Nephron (organoid): ENCODE data around the gene GALNT12.
A peak's percentile ranks its signal among the peaks of the same experiment; 100 is the strongest.

Experiments
- H3K27ac Mint-ChIP-seq, 3 experiments: 2 replicates each; pipeline ENCODE4 v1.8.0; 2020; ENCODE audit warnings: mixed read lengths in 3 of 3, mild to moderate bottlenecking in 2 of 3, moderate library complexity in 1 of 3
- H3K27me3 Mint-ChIP-seq: 2 replicates; pipeline ENCODE4 v1.8.0; 2021; ENCODE audit warnings: low read depth, mild to moderate bottlenecking, moderate library complexity, mixed read lengths
- H3K36me3 Mint-ChIP-seq: 2 replicates; pipeline ENCODE4 v1.8.0; 2020; ENCODE audit warnings: low read depth, mixed read lengths
- H3K4me1 Mint-ChIP-seq: 2 replicates; pipeline ENCODE4 v1.8.0; 2020; ENCODE audit warnings: mixed read lengths
- H3K4me3 Mint-ChIP-seq, 3 experiments: 2 replicates each; pipeline ENCODE4 v1.8.0; 2020; ENCODE audit warnings: mild to moderate bottlenecking in 3 of 3, mixed read lengths in 3 of 3, moderate library complexity in 2 of 3
- H3K9me3 Mint-ChIP-seq: 2 replicates; pipeline ENCODE4 v1.8.0; 2020; ENCODE audit warnings: mixed read lengths
- TF ChIP-seq, protein P1 (sequence below), 3 experiments: fragments of 200-600 bp; sonication (generic); IDR thresholded peaks; one replicate each; pipeline ENCODE4 v1.5.0; 2021; ENCODE audit warnings: antibody characterized with exemption in 3 of 3; ENCODE audit not compliant: unreplicated experiment in 3 of 3

Gene GALNT12, protein sequence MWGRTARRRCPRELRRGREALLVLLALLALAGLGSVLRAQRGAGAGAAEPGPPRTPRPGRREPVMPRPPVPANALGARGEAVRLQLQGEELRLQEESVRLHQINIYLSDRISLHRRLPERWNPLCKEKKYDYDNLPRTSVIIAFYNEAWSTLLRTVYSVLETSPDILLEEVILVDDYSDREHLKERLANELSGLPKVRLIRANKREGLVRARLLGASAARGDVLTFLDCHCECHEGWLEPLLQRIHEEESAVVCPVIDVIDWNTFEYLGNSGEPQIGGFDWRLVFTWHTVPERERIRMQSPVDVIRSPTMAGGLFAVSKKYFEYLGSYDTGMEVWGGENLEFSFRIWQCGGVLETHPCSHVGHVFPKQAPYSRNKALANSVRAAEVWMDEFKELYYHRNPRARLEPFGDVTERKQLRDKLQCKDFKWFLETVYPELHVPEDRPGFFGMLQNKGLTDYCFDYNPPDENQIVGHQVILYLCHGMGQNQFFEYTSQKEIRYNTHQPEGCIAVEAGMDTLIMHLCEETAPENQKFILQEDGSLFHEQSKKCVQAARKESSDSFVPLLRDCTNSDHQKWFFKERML

GRCh38 chr9:98807070-98807813, at the start of gene GALNT12:
Gene GALNT12, plus strand, starts transcription at chr9:98807670. Its CDS starts 29 bp downstream, at chr9:98807699.
- Mint-ChIP-seq H3K4me3 (peak within 1 kb of the TSS; percentile 82 to 84 (median 83)), H3K27ac (peak within 1 kb of the TSS in 2 of 3 experiments; percentile 3 to 25), H3K27me3 (peaks cover 50% of the 10 kb centered on the region), H3K4me1 (peaks cover 9% of the 10 kb centered on the region), H3K36me3 (no peaks in the 10 kb centered on the region), H3K9me3 (peaks cover 2% of the 10 kb centered on the region)
- TF ChIP-seq, protein P1, sequence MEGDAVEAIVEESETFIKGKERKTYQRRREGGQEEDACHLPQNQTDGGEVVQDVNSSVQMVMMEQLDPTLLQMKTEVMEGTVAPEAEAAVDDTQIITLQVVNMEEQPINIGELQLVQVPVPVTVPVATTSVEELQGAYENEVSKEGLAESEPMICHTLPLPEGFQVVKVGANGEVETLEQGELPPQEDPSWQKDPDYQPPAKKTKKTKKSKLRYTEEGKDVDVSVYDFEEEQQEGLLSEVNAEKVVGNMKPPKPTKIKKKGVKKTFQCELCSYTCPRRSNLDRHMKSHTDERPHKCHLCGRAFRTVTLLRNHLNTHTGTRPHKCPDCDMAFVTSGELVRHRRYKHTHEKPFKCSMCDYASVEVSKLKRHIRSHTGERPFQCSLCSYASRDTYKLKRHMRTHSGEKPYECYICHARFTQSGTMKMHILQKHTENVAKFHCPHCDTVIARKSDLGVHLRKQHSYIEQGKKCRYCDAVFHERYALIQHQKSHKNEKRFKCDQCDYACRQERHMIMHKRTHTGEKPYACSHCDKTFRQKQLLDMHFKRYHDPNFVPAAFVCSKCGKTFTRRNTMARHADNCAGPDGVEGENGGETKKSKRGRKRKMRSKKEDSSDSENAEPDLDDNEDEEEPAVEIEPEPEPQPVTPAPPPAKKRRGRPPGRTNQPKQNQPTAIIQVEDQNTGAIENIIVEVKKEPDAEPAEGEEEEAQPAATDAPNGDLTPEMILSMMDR (IDR thresholded peaks at IDR 0.05; ENCODE audit: unreplicated experiment in 3 of 3), result no peak

GRCh38 chr9:98760231-98760630, 47.2 kb upstream of the GALNT12 start:
- H3K4me3 Mint-ChIP-seq, result no peak overlapping the region
- no peaks in the 10 kb centered on the region for H3K4me1 Mint-ChIP-seq
- H3K9me3 Mint-ChIP-seq, result peaks cover 24% of the 10 kb centered on the region
- peaks cover 88% of the 10 kb centered on the region for H3K36me3 Mint-ChIP-seq
- TF ChIP-seq, protein P1 (IDR thresholded peaks at IDR 0.05; ENCODE audit: unreplicated experiment in 3 of 3), result no peak
- H3K27me3 Mint-ChIP-seq, result no peaks in the 10 kb centered on the region
- H3K27ac Mint-ChIP-seq, result no peak overlapping the region

- Mint-ChIP-seq H3K36me3 (peaks cover 79% of the 10 kb centered on the region), H3K4me1 (no peaks in the 10 kb centered on the region), H3K4me3 (no peak overlapping the region), H3K9me3 (peaks cover 13% of the 10 kb centered on the region), H3K27ac (no peak overlapping the region), H3K27me3 (no peaks in the 10 kb centered on the region)
- TF ChIP-seq, protein P1 (IDR thresholded peaks at IDR 0.05; ENCODE audit: unreplicated experiment in 3 of 3), result no peak
These were observed 43.3 kb upstream of the GALNT12 start for GRCh38 chr9:98763986-98764745.

DNA sequence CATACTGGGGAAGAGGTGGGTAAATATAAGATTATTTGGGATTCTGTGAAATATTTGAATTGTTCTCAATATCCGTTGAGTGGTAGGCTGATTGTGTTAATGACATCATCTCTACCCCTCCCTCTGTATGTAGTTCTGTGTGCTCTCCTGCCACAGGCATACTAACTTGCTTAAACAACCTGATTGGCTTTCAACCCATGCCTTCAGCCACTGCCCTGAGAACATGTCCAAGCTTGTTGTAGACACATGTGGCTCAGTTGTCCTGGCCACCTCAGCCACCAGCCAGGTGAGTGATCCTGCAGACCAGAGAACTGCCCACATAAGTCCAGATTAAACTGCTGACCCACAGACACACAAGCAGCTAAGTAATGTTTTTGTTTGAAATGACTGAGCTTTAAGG, 42.2 kb upstream of the GALNT12 start:
- Mint-ChIP-seq H3K27me3 (no peaks in the 10 kb centered on the region), H3K36me3 (peaks cover 77% of the 10 kb centered on the region), H3K27ac (no peak overlapping the region), H3K4me1 (no peaks in the 10 kb centered on the region), H3K4me3 (no peak overlapping the region), H3K9me3 (peaks cover 8% of the 10 kb centered on the region)
- TF ChIP-seq, protein P1 (IDR thresholded peaks at IDR 0.05; ENCODE audit: unreplicated experiment in 3 of 3), result no peak

- peaks cover 78% of the 10 kb centered on the region for H3K36me3 Mint-ChIP-seq
- peaks cover 8% of the 10 kb centered on the region for H3K9me3 Mint-ChIP-seq
- no peak overlapping the region for H3K27ac Mint-ChIP-seq
- H3K4me3 Mint-ChIP-seq, result no peak overlapping the region
- H3K4me1 Mint-ChIP-seq, result no peaks in the 10 kb centered on the region
- no peaks in the 10 kb centered on the region for H3K27me3 Mint-ChIP-seq
- TF ChIP-seq, protein P1 (IDR thresholded peaks at IDR 0.05; ENCODE audit: unreplicated experiment in 3 of 3), result no peak
These were observed 40.9 kb upstream of the GALNT12 start for GRCh38 chr9:98766586-98766985.
